Neuronal stem cell (in vitro differentiated cells): ENCODE measurements around the gene ALDH6A1.
A peak's percentile ranks its signal among the peaks of the same experiment; 100 is the strongest.
"Not testable (repeated sequence)": the region's sequence is repeated elsewhere in the genome, so short reads cannot be mapped to it uniquely, and the experiment has no call there.

Experiments
- DNase-seq: peaks from one replicate; pipeline ENCODE4 v3.0.0-alpha.2; 2013; ENCODE audit warnings: low spot score
- H2AFZ ChIP-seq: one replicate; pipeline ENCODE4 v1.6.1; 2013; ENCODE audit warnings: mild to moderate bottlenecking, low read length, inconsistent platforms
- H2AK5ac ChIP-seq: 2 replicates; pipeline ENCODE4 v1.6.1; 2013; ENCODE audit warnings: low read depth, mild to moderate bottlenecking, inconsistent platforms, low read length, moderate library complexity, mixed read lengths
- H2BK120ac ChIP-seq: 2 replicates; pipeline ENCODE4 v1.6.1; 2013; ENCODE audit warnings: low read depth, mild to moderate bottlenecking, inconsistent platforms, low read length, moderate library complexity, mixed read lengths
- H2BK12ac ChIP-seq: one replicate; pipeline ENCODE4 v1.6.1; 2013; ENCODE audit warnings: low read length, inconsistent platforms
- H2BK15ac ChIP-seq: 2 replicates; pipeline ENCODE4 v1.6.1; 2013; ENCODE audit warnings: mild to moderate bottlenecking, low read length, inconsistent platforms, mixed read lengths
- H2BK5ac ChIP-seq: one replicate; pipeline ENCODE4 v1.6.1; 2013; ENCODE audit warnings: inconsistent platforms, mild to moderate bottlenecking, low read length, moderate library complexity
- H3K14ac ChIP-seq: one replicate; pipeline ENCODE4 v1.6.1; 2013; ENCODE audit warnings: low read length, inconsistent platforms
- H3K18ac ChIP-seq: 2 replicates; pipeline ENCODE4 v1.6.1; 2013; ENCODE audit warnings: low read length, inconsistent platforms
- H3K23ac ChIP-seq: 2 replicates; pipeline ENCODE4 v1.6.1; 2013; ENCODE audit warnings: low read depth, mild to moderate bottlenecking, mixed read lengths, low read length, inconsistent platforms; ENCODE audit not compliant: poor library complexity
- H3K27ac ChIP-seq: replicated peaks from 3 replicates; pipeline ENCODE4 v1.5.1; 2013; ENCODE audit warnings: low read length, inconsistent platforms
- H3K27me3 ChIP-seq, 3 experiments: 2 replicates each; pipeline ENCODE4 v1.6.1; 2013; ENCODE audit warnings: low read length in 3 of 3, mild to moderate bottlenecking in 2 of 3, inconsistent platforms in 1 of 3, low read depth in 1 of 3, mixed read lengths in 1 of 3, moderate library complexity in 1 of 3; ENCODE audit not compliant: control insufficient read depth in 3 of 3, insufficient read depth in 3 of 3
- H3K36me3 ChIP-seq, 2 donors: replicated peaks in 1 of 2; 2 replicates each; pipeline ENCODE4 v1.6.1; 2013; ENCODE audit warnings: low read length in 2 of 2; ENCODE audit not compliant: control insufficient read depth in 2 of 2, insufficient read depth in 2 of 2
- H3K4ac ChIP-seq: 2 replicates; pipeline ENCODE4 v1.6.1; 2013; ENCODE audit warnings: inconsistent platforms, mild to moderate bottlenecking, low read length, moderate library complexity
- H3K4me1 ChIP-seq, 2 donors: 1 replicate in 1 of 2; 2 replicates in 1 of 2; pipeline ENCODE4 v1.6.1; 2013; ENCODE audit warnings: low read length in 2 of 2, low read depth in 1 of 2; ENCODE audit not compliant: control insufficient read depth in 2 of 2, insufficient read depth in 1 of 2
- H3K4me2 ChIP-seq: one replicate; pipeline ENCODE4 v1.6.1; 2013; ENCODE audit warnings: mild to moderate bottlenecking, low read length, inconsistent platforms; ENCODE audit not compliant: insufficient read depth, poor library complexity, severe bottlenecking
- H3K4me3 ChIP-seq, 2 donors: 2 replicates each; pipeline ENCODE4 v1.5.1; 2013; ENCODE audit warnings: low read length in 2 of 2, mild to moderate bottlenecking in 2 of 2, inconsistent platforms in 1 of 2, moderate library complexity in 1 of 2
- H3K79me1 ChIP-seq: one replicate; pipeline ENCODE4 v1.6.1; 2013; ENCODE audit warnings: low read depth, mild to moderate bottlenecking, inconsistent platforms, low read length, moderate library complexity
- H3K9ac ChIP-seq: one replicate; pipeline ENCODE4 v1.6.1; 2013; ENCODE audit warnings: mild to moderate bottlenecking, low read depth, low read length, inconsistent platforms; ENCODE audit not compliant: poor library complexity
- H3K9me3 ChIP-seq, 2 donors: replicated peaks in 1 of 2; 2 replicates each; pipeline versions ENCODE3 to v1.6.1; 2013; ENCODE audit warnings: low read length in 2 of 2, mild to moderate bottlenecking in 2 of 2, inconsistent platforms in 1 of 2, low read depth in 1 of 2, mixed read lengths in 1 of 2, moderate library complexity in 1 of 2; ENCODE audit not compliant: control insufficient read depth in 2 of 2, insufficient read depth in 1 of 2
- H4K8ac ChIP-seq: one replicate; pipeline ENCODE4 v1.6.1; 2013; ENCODE audit warnings: low read depth, mild to moderate bottlenecking, inconsistent platforms, low read length, moderate library complexity
- H4K91ac ChIP-seq: one replicate; pipeline ENCODE4 v1.6.1; 2013; ENCODE audit warnings: low read length, low read depth, mild to moderate bottlenecking, inconsistent platforms; ENCODE audit not compliant: poor library complexity
- WGBS, 2 donors: extraction: QIAGEN DNeasy Blood & Tissue Kit; methylation state at CpG; one replicate each; pipeline ENCODE4 v1.1.7; 2013; ENCODE audit warnings: missing lambda C conversion rate in 2 of 2, mixed read lengths in 1 of 2; ENCODE audit not compliant: insufficient read length in 2 of 2, insufficient replicate concordance in 1 of 2; ENCODE audit errors: extremely low coverage in 2 of 2; 5-methylcytosine and 5-hydroxymethylcytosine counted together

The ALDH6A1 gene

DNA sequence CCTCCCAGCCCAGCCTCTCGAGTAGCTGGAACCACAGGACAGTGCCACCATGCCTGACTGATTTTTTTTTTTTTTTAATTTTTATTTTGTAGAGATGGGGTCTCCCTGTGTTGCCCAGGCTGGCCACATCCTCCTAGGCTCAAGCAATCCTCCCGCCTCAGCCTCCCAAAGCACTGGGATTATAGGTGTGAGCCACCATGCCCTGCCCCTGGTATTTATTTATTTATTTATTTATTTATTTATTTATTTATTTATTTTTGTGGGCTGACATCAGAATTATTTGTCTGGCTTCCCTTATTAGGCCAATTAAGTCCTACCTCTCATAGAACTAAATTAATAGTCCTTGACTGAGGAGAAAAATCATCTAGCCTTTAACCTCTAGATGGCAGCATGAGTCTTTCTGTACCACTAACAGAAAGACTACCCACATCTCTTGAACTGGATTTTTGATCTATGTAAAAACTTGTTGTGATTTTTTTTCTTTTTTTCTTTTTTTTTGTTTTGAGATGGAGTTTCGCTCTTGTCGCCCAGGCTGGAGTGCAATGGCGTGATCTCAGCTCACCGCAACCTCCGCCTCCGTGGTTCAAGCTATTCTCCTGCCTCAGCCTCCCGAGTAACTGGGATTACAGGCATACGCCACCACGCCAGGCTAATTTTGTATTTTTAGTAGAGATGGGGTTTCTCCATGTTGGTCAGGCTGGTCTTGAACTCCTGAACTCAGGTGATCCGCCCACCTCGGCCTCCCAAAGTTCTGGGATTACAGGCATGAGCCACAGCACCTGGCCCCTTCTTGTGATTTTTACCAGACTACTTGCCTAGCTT, 27.4 kb upstream of the ALDH6A1 start:
- not testable (repeated sequence) for H3K27me3 ChIP-seq, H4K8ac ChIP-seq, H3K4me3 ChIP-seq, H2BK15ac ChIP-seq, H2BK5ac ChIP-seq, H3K27ac ChIP-seq, H3K18ac ChIP-seq, H3K4me1 ChIP-seq, H3K23ac ChIP-seq, H3K9ac ChIP-seq, H3K4ac ChIP-seq, H3K14ac ChIP-seq, H3K9me3 ChIP-seq, H2BK12ac ChIP-seq, H3K4me2 ChIP-seq, H4K91ac ChIP-seq, H3K79me1 ChIP-seq, H2AFZ ChIP-seq, H2BK120ac ChIP-seq, H2AK5ac ChIP-seq
- peak; percentile 31 for DNase-seq
- peaks cover 0 to 22% of the 10 kb centered on the region in 2 donors for H3K36me3 ChIP-seq
- no CpG with 5 or more reads among the region's 13 CpGs for WGBS, 2 donors

DNA sequence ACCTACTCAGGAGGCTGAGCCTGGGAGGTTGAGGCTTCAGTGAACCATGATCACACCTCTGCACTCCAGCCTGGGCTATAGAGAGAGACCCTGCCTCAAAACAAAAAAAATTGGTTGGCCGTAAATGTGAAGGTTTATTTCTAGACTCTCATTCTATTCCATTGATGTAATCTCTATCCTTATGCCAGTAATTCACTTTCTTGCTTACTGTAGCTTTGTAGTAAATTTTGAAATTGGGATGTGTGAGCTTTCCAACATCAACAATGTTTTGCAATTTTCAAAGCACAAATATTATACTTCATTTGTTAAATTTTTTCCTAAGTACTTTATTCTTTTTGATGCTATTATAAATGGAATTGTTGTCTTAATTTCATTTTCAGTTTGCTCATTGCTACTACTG, 25.1 kb upstream of the ALDH6A1 start:
- Histone ChIP-seq H3K9ac (no peak overlapping the region), H3K18ac (no peak overlapping the region), H4K8ac (no peak overlapping the region), H3K4me2 (no peak overlapping the region), H2AK5ac (no peak overlapping the region), H3K27me3 (no peaks in the 10 kb centered on the region), H2BK5ac (no peak overlapping the region), H3K14ac (no peak overlapping the region), H2BK120ac (no peak overlapping the region), H2AFZ (no peak overlapping the region), H3K4me1 (no peaks in the 10 kb centered on the region), H3K9me3 (no peaks in the 10 kb centered on the region), H3K4me3 (no peak overlapping the region), H4K91ac (no peak overlapping the region), H3K4ac (no peak overlapping the region), H2BK12ac (no peak overlapping the region), H3K23ac (no peak overlapping the region), H3K36me3 (peaks cover 2 to 39% of the 10 kb centered on the region in 2 donors), H3K27ac (no peak overlapping the region), H3K79me1 (peaks cover 3% of the 10 kb centered on the region), H2BK15ac (no peak overlapping the region)
- WGBS, 2 donors = no CpG with 5 or more reads among the region's 1 CpG
- no peak for DNase-seq

DNA sequence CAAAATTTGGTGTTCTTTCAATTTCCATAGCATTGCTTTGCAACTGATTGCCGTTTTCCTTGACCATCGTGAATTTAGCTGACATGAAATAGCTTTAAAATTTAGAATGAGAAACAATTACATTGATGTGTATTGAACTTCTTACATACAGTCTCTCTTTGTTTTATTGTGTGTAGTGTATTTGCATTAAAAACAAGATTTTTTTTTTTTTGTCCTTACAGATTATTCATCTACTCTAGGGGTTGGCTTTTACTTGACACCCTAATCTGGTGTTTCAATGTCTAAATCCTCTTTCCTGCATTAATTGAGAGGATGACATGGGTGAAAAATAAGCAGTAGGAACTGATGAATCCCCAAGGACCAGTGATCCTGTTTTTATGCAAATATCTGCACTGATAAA, 21.1 kb upstream of the ALDH6A1 start:
- Histone ChIP-seq H3K23ac (no peak overlapping the region), H3K79me1 (peaks cover 3% of the 10 kb centered on the region), H2AK5ac (no peak overlapping the region), H2BK5ac (no peak overlapping the region), H3K27ac (no peak overlapping the region), H2BK12ac (no peak overlapping the region), H4K8ac (no peak overlapping the region), H3K4me1 (no peaks in the 10 kb centered on the region), H3K18ac (no peak overlapping the region), H3K27me3 (no peaks in the 10 kb centered on the region), H3K36me3 (peaks cover 4 to 65% of the 10 kb centered on the region in 2 donors), H3K4ac (no peak overlapping the region), H3K14ac (no peak overlapping the region), H3K9me3 (no peaks in the 10 kb centered on the region), H3K9ac (no peak overlapping the region), H2BK120ac (no peak overlapping the region), H3K4me3 (no peak overlapping the region), H2AFZ (no peak overlapping the region), H4K91ac (no peak overlapping the region), H2BK15ac (no peak overlapping the region), H3K4me2 (no peak overlapping the region)
- DNase-seq = no peak
- no CpG with 5 or more reads among the region's 2 CpGs for WGBS, 2 donors

DNA sequence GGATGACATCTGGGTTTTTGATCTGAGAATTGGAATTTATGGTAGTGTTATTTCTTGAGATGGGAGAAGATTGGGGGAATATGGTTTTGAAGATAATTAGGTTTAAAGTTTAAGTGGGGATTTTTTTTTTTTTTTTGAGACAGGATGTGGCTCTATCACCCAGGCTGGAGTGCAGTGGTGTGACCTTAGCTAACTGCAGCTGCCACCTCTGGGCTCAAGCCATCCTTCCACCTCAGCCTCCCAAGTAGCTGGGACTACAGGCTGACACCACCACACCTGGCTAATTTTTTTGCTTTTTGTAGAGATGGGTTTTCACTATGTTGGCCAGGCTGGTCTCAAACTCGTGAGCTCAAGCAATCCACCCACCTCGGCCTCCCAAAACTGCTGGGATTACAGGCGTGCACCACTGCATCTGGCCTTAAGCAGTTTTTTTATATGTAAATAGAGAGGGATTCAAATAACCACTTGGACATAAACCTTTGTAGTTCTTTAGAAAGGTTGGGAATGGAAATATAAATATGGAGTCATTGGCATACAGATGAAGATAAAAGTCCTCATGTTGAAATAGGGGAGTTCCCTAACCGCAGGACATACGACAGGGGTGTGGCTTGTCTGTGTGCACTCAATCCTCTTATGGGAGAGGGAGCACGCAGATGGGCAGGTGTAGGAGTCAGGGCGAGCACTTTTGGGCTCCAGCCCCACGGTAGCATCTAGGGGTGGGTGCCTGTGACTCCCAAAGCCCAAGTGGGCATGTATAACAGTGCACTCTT, 5.2 kb upstream of the ALDH6A1 start:
- Histone ChIP-seq H3K4me2 (no peak overlapping the region), H3K4ac (no peak overlapping the region), H2AFZ (no peak overlapping the region), H2BK5ac (no peak overlapping the region), H3K4me1 (peaks cover 0 to 4% of the 10 kb centered on the region in 2 donors), H3K9ac (no peak overlapping the region), H3K36me3 (peaks cover 2 to 21% of the 10 kb centered on the region in 2 donors), H3K4me3 (no peak overlapping the region), H3K27ac (no peak overlapping the region), H2BK120ac (no peak overlapping the region), H2AK5ac (no peak overlapping the region), H4K91ac (no peak overlapping the region), H3K27me3 (no peaks in the 10 kb centered on the region), H3K18ac (no peak overlapping the region), H3K9me3 (no peaks in the 10 kb centered on the region), H4K8ac (no peak overlapping the region), H3K23ac (no peak overlapping the region), H3K79me1 (no peaks in the 10 kb centered on the region), H3K14ac (no peak overlapping the region), H2BK12ac (no peak overlapping the region), H2BK15ac (no peak overlapping the region)
- no peak for DNase-seq
- no CpG with 5 or more reads among the region's 8 CpGs for WGBS, 2 donors
